B cell (primary cell): ENCODE measurements around the gene LILRB3. TPM values are rescaled to one million over a fixed set of nuclear protein-coding genes. Genes with fewer than 3 reads are reported as not detected.

Experiments
- ATAC-seq: fragments of 200-7000 bp; cut with Tn5 transposase; one replicate; pipeline ENCODE4 v1.10.0; 2021; ENCODE audit warnings: low read depth, mild to moderate bottlenecking, moderate number of reproducible peaks, moderate library complexity
- CTCF ChIA-PET: fragments of 350-600 bp; sonication (Branson Sonifier 250); formaldehyde crosslinking; loops from one replicate; lab custom pipeline; 2021; ENCODE audit warnings: antibody characterized with exemption, inconsistent platforms; lab: Charles Lee
- POLR2A ChIA-PET: fragments of 350-600 bp; sonication (Branson Sonifier 250); formaldehyde crosslinking; loops from one replicate; lab custom pipeline; 2021; ENCODE audit warnings: antibody characterized with exemption; lab: Charles Lee
- DNase-seq: peaks from one replicate; pipeline ENCODE4 v3.0.0; 2013
- H2AFZ ChIP-seq: 2 replicates; pipeline ENCODE4 v1.6.1; 2012; ENCODE audit warnings: mild to moderate bottlenecking, low read depth, low read length; ENCODE audit not compliant: insufficient read depth, poor library complexity, severe bottlenecking
- H3K27ac ChIP-seq, 2 donors: 1 replicate in 1 of 2; 2 replicates in 1 of 2; pipeline ENCODE4 v1.5.1; 2012 to 2013; ENCODE audit warnings: low read length in 2 of 2, mild to moderate bottlenecking in 2 of 2, moderate library complexity in 1 of 2
- H3K27me3 ChIP-seq, 4 experiments: fragments of 200-600 bp in 1 of 4; sonication (generic) in 1 of 4; replicated peaks in 1 of 4; 1 replicate in 2 of 4; 2 replicates in 2 of 4; pipeline versions ENCODE4 v1.6.1 to v1.7.0; 2013 to 2016; ENCODE audit warnings: low read length in 3 of 4, mild to moderate bottlenecking in 2 of 4, mixed read lengths in 1 of 4, moderate library complexity in 1 of 4; ENCODE audit not compliant: insufficient read depth in 4 of 4, control insufficient read depth in 3 of 4; ENCODE audit errors: control extremely low read depth in 1 of 4
- H3K36me3 ChIP-seq, 2 experiments: replicated peaks in 1 of 2; 1 replicate in 1 of 2; 2 replicates in 1 of 2; pipeline versions ENCODE4 v1.6.1 to v1.7.1; 2013; ENCODE audit warnings: low read length in 1 of 2; ENCODE audit not compliant: insufficient read depth in 2 of 2, control insufficient read depth in 1 of 2; ENCODE audit errors: control extremely low read depth in 1 of 2, extremely low read depth in 1 of 2
- H3K4me1 ChIP-seq, 2 donors: fragments of 200-600 bp in 1 of 2; sonication (generic) in 1 of 2; 1 replicate in 1 of 2; 2 replicates in 1 of 2; pipeline versions ENCODE4 v1.5.1 to v1.6.1; 2013 to 2017; ENCODE audit warnings: low read length in 2 of 2; ENCODE audit not compliant: control insufficient read depth in 2 of 2, insufficient read depth in 2 of 2
- H3K4me2 ChIP-seq: replicated peaks from 2 replicates; pipeline ENCODE3; 2012; ENCODE audit warnings: mild to moderate bottlenecking, low read depth, low read length; ENCODE audit not compliant: poor library complexity, severe bottlenecking
- H3K4me3 ChIP-seq, 5 experiments: fragments of 200-600 bp in 1 of 5; sonication (generic) in 1 of 5; 1 replicate in 3 of 5; 2 replicates in 2 of 5; pipeline versions ENCODE4 v1.5.1 to v1.7.0; 2011 to 2016; ENCODE audit warnings: low read length in 4 of 5, mild to moderate bottlenecking in 4 of 5, low read depth in 2 of 5, control low read depth in 1 of 5, moderate library complexity in 1 of 5; ENCODE audit not compliant: insufficient read depth in 1 of 5; ENCODE audit errors: control extremely low read depth in 1 of 5, extremely low read depth in 1 of 5
- H3K79me2 ChIP-seq: fragments of 200-600 bp; sonication (generic); one replicate; pipeline ENCODE4 v1.6.0; 2016; ENCODE audit warnings: low read length; ENCODE audit not compliant: control insufficient read depth, insufficient read depth
- H3K9ac ChIP-seq: fragments of 200-600 bp; sonication (generic); 2 replicates; pipeline ENCODE4 v1.6.1; 2017; ENCODE audit warnings: mild to moderate bottlenecking, low read length, moderate library complexity
- H3K9me3 ChIP-seq, 3 donors: one replicate each; pipeline versions ENCODE4 v1.6.1 to v1.7.1; 2013; ENCODE audit warnings: low read length in 2 of 3; ENCODE audit not compliant: control insufficient read depth in 2 of 3, insufficient read depth in 1 of 3; ENCODE audit errors: control extremely low read depth in 1 of 3
- H4K20me1 ChIP-seq: 2 replicates; pipeline ENCODE4 v1.6.0; 2012; ENCODE audit warnings: mild to moderate bottlenecking, low read length; ENCODE audit not compliant: insufficient read depth, control insufficient read depth, poor library complexity, severe bottlenecking
- H3K27ac Mint-ChIP-seq: one replicate; pipeline ENCODE4 v1.8.0; 2021; ENCODE audit warnings: mixed read lengths
- H3K27me3 Mint-ChIP-seq: one replicate; pipeline ENCODE4 v1.8.0; 2021; ENCODE audit warnings: mixed read lengths
- H3K4me1 Mint-ChIP-seq: one replicate; pipeline ENCODE4 v1.8.0; 2021; ENCODE audit warnings: mixed read lengths
- H3K4me3 Mint-ChIP-seq: one replicate; pipeline ENCODE4 v1.8.0; 2021; ENCODE audit warnings: mixed read lengths
- H3K9me3 Mint-ChIP-seq: one replicate; pipeline ENCODE4 v1.8.0; 2022; ENCODE audit warnings: mixed read lengths; ENCODE audit not compliant: insufficient read depth
- EZH2 ChIP-seq: IDR thresholded peaks from 2 replicates; pipeline ENCODE4 v1.6.1; 2012; ENCODE audit warnings: borderline replicate concordance, low read depth, mild to moderate bottlenecking, moderate library complexity, low read length; ENCODE audit not compliant: insufficient read depth, poor library complexity, severe bottlenecking
- WGBS: methylation state at CpG from one replicate; pipeline ENCODE4 v1.1.5; 2013; ENCODE audit warnings: missing lambda C conversion rate; ENCODE audit not compliant: insufficient coverage; 5-methylcytosine and 5-hydroxymethylcytosine counted together
- intact Hi-C: fragments of 100-400 bp; cut with micrococcal nuclease; formaldehyde crosslinking; loops from one replicate; pipeline ENCODE4 v1.10.0; 2022
- polyA plus RNA-seq: library from polyadenylated mRNA; depleted of rRNA; stranded (reverse); fragments of >200 nt; gene quantifications from 2 replicates; pipeline ENCODE4 v1.2.3, GENCODE V29; 2012
- total RNA-seq, 2 donors: library from RNA; stranded (reverse); fragments of 120-200 nt in 1 of 2; gene quantifications; 1 replicate in 1 of 2; 2 replicates in 1 of 2; pipeline versions ENCODE4 v1.2.3 to v1.2.4, GENCODE V29; 2013 to 2022
- TF ChIP-seq, protein P1 (sequence below): fragments of 200-600 bp; IDR thresholded peaks from one replicate; pipeline ENCODE4 v1.8.0; 2022; ENCODE audit warnings: antibody characterized with exemption, mild to moderate bottlenecking

LILRB3 gene
- total and polyA plus RNA-seq, 2 donors (not counting 1 experiment from before 2014, with no cell fraction given) = 0.25 to 2.3 TPM

DNA sequence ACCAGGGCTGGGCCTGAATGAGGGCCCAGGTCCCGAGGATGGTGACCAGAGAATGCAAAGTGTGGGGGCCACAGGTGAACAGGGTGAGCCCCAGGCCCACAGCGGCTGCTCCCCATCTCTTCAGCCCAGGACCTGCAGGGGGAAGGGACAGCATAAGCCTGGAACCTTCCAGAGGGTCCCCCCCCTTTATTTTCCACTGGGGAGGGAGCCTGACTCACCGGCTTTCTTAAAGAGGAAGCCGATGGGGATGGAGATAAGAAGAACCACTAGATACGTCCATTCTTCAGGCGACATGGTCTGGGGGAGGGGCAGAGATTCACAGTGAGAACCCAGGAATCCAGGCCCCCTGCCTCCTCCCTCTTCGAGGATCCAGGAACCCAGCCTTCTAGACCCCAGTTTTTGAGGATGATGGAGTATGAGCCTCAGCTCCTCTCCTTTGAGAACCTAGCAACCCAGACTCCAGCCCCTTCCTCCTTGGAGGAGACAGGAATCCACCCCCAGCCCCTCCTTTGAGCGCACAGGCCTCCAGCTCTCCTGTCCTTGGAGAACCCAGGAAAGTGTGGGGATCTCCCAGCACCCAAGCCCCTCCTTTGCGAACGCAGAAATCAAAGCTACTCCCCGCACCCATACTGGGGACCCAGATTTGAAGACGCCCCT, 34.5 kb downstream of the LILRB3 start:
- DNase-seq (peak; percentile 50), ATAC-seq (no peak)
- Mint-ChIP-seq H3K27me3 (no peaks in the 10 kb centered on the region), H3K9me3 (no peaks in the 10 kb centered on the region), H3K4me3 (peak overlapping the region; percentile 94), H3K4me1 (peaks cover 32% of the 10 kb centered on the region), H3K27ac (peak overlapping the region; percentile 38)
- H2AFZ ChIP-seq = peak overlapping the region; percentile 80
- peaks cover 18 to 22% of the 10 kb centered on the region in 2 donors for H3K4me1 ChIP-seq
- TF ChIP-seq, protein P1, sequence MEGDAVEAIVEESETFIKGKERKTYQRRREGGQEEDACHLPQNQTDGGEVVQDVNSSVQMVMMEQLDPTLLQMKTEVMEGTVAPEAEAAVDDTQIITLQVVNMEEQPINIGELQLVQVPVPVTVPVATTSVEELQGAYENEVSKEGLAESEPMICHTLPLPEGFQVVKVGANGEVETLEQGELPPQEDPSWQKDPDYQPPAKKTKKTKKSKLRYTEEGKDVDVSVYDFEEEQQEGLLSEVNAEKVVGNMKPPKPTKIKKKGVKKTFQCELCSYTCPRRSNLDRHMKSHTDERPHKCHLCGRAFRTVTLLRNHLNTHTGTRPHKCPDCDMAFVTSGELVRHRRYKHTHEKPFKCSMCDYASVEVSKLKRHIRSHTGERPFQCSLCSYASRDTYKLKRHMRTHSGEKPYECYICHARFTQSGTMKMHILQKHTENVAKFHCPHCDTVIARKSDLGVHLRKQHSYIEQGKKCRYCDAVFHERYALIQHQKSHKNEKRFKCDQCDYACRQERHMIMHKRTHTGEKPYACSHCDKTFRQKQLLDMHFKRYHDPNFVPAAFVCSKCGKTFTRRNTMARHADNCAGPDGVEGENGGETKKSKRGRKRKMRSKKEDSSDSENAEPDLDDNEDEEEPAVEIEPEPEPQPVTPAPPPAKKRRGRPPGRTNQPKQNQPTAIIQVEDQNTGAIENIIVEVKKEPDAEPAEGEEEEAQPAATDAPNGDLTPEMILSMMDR = no peak
- no peak for TF ChIP-seq EZH2
- 15% methylated on average over 7 of the region's 12 CpGs for WGBS
- ChIA-PET CTCF (interaction anchor here (1.1 to 4.7 kb wide), 7 partner anchors 12 to 134 kb away, joined by 3 to 50 read pairs (median 8); partner anchors contain the start of genes LENG1, RPS9 and TMC4), POLR2A (interaction anchor here (1.0 to 4.5 kb wide), 7 partner anchors 13 to 51 kb away, joined by 3 to 73 read pairs (median 8); partner anchors contain the start of genes CNOT3, LENG1, RPS9 and TMC4)
- no peaks in the 10 kb centered on the region for H3K27me3 ChIP-seq
- H3K36me3 ChIP-seq = peaks cover 0 to 7% of the 10 kb centered on the region in 2 experiments
- peak overlapping the region; percentile 83 for H3K9ac ChIP-seq
- H3K4me2 ChIP-seq = peak overlapping the region; percentile 99
- intact Hi-C loops = loop anchor here (2.0 to 5.0 kb wide), 2 partner anchors 20 to 44 kb away; no protein-coding TSS in a partner anchor
- H3K9me3 ChIP-seq = no peaks in the 10 kb centered on the region
- peaks cover 19% of the 10 kb centered on the region for H4K20me1 ChIP-seq
- H3K27ac ChIP-seq = peak overlapping the region in 1 of 2 donors; percentile 99
- peak overlapping the region; percentile 3 to 87 (median 81) for H3K4me3 ChIP-seq
- peaks cover 17% of the 10 kb centered on the region for H3K79me2 ChIP-seq

GRCh38 chr19:54186934-54187381, 35.8 kb downstream of the LILRB3 start:
- no peak for TF ChIP-seq EZH2
- TF ChIP-seq, protein P1 = no peak
- Mint-ChIP-seq H3K4me1 (peaks cover 22% of the 10 kb centered on the region), H3K27ac (no peak overlapping the region), H3K27me3 (no peaks in the 10 kb centered on the region), H3K9me3 (no peaks in the 10 kb centered on the region), H3K4me3 (peak overlapping the region; percentile 77)
- peaks cover 0 to 3% of the 10 kb centered on the region in 2 experiments for H3K36me3 ChIP-seq
- H3K9me3 ChIP-seq = no peaks in the 10 kb centered on the region
- CTCF ChIA-PET = interaction anchor here (0.7 to 0.8 kb wide), 2 partner anchors 11 to 21 kb away, joined by 3 read pairs; no protein-coding TSS in a partner anchor
- no peak overlapping the region for H3K4me3 ChIP-seq
- peaks cover 5% of the 10 kb centered on the region for H3K79me2 ChIP-seq
- no peak overlapping the region for H3K27ac ChIP-seq
- peaks cover 16 to 17% of the 10 kb centered on the region in 2 donors for H3K4me1 ChIP-seq
- H3K27me3 ChIP-seq = no peaks in the 10 kb centered on the region
- ATAC-seq (no peak), DNase-seq (peak; percentile 21)
- POLR2A ChIA-PET = no interaction called here
- WGBS = 98% methylated on average over 6 of the region's 11 CpGs
- H3K9ac ChIP-seq = no peak overlapping the region
- H3K4me2 ChIP-seq = no peak overlapping the region
- intact Hi-C loops = loop anchor here (5.0 kb wide), 1 partner anchor 45 kb away; no protein-coding TSS in a partner anchor
- peaks cover 17% of the 10 kb centered on the region for H4K20me1 ChIP-seq
- no peak overlapping the region for H2AFZ ChIP-seq
